Measurements from ENCODE around the gene BEX4. TPM values are rescaled to one million over a fixed set of nuclear protein-coding genes. Genes with fewer than 3 reads are reported as not detected.

BEX4 gene
- total and polyA plus RNA-seq, 2 of the 8 experiments (the other 6 are each of a cell fraction or from before 2014, with no cell fraction given): 27.2 to 45.1 TPM

GRCh38 chrX:103248553-103248952 is 33.6 kb downstream of the BEX4 start:
- Histone ChIP-seq H3K27me3 (replicated peaks in 1 of 4; ENCODE audit: control insufficient read depth in 3 of 4, extremely low read depth in 1 of 4, insufficient read depth in 3 of 4, low read length in 3 of 4) (no peaks in the 10 kb centered on the region), H2BK15ac (ENCODE audit: low read length) (no peak overlapping the region), H3K9me3 (ENCODE audit: insufficient read depth in 2 of 2, low read depth in 1 of 2, low read length in 1 of 2) (no peaks in the 10 kb centered on the region), H3K4ac (replicated peaks; ENCODE audit: insufficient read length, low read depth, low read length) (no peak overlapping the region), H3K79me2 (ENCODE audit: control insufficient read depth in 1 of 2, insufficient read depth in 2 of 2, low read length in 2 of 2) (peaks cover 0 to 11% of the 10 kb centered on the region in 2 experiments; a peak in 2 of 4 replicates), H3K9ac (replicated peaks in 1 of 4; ENCODE audit: extremely low read depth in 1 of 4, low read depth in 3 of 4, low read length in 3 of 4) (no peak overlapping the region), H3K18ac (ENCODE audit: extremely low read depth, low read length) (no peak overlapping the region), H3K14ac (ENCODE audit: insufficient read length) (no peak overlapping the region), H4K20me1 (replicated peaks in 1 of 2; ENCODE audit: control insufficient read depth in 1 of 2, insufficient read depth in 2 of 2, low read length in 2 of 2) (no peaks in the 10 kb centered on the region), H3K4me2 (ENCODE audit: insufficient read depth in 1 of 2, low read depth in 2 of 2, low read length in 2 of 2) (no peak overlapping the region), H4K5ac (ENCODE audit: insufficient read length, low read depth, low read length) (no peak overlapping the region), H2BK5ac (ENCODE audit: low read depth, low read length) (no peak overlapping the region), H2AK5ac (ENCODE audit: low read depth, low read length) (no peak overlapping the region), H2BK120ac (replicated peaks; ENCODE audit: low read depth, low read length) (no peak overlapping the region), H3K27ac (ENCODE audit: low read depth, low read length) (no peak overlapping the region), H3K79me1 (ENCODE audit: low read depth, low read length) (no peaks in the 10 kb centered on the region), H3K56ac (replicated peaks; ENCODE audit: insufficient read length, low read depth, low read length) (no peak overlapping the region), H2BK12ac (ENCODE audit: low read depth, low read length) (no peak overlapping the region), H2BK20ac (ENCODE audit: low read length) (no peak overlapping the region), H3K36me3 (ENCODE audit: control insufficient read depth in 2 of 4, insufficient read depth in 4 of 4, low read length in 3 of 4) (peaks cover 0 to 13% (median 6%) of the 10 kb centered on the region in 4 experiments; a peak in 5 of 8 replicates), H4K91ac (replicated peaks; ENCODE audit: insufficient read length, low read length) (no peak overlapping the region), H3K4me3 (ENCODE audit: extremely low read depth in 1 of 4, insufficient read depth in 2 of 4, low read depth in 3 of 4, low read length in 4 of 4) (no peak overlapping the region), H4K8ac (ENCODE audit: extremely low read depth, insufficient read depth, low read length) (no peak overlapping the region), H3K23ac (ENCODE audit: insufficient read length) (no peak overlapping the region), H3K23me2 (ENCODE audit: low read depth, low read length) (no peaks in the 10 kb centered on the region), H3K4me1 (replicated peaks in 1 of 4; ENCODE audit: control insufficient read depth in 3 of 4, insufficient read depth in 4 of 4, low read length in 3 of 4) (peaks cover 0 to 3% (median 0%) of the 10 kb centered on the region in 4 experiments; a peak in 2 of 7 replicates), H2AFZ (ENCODE audit: low read length) (no peak overlapping the region)
- no peak for DNase-seq (ENCODE audit: low read depth in 1 of 2, low spot score in 2 of 2)
- TF ChIP-seq SP1 (IDR thresholded peaks at IDR 0.05; ENCODE audit: low read depth, low read length) (no peak), RAD21 (IDR thresholded peaks at IDR 0.05 in 1 of 2, conservative IDR thresholded peaks at IDR 0.05 in 1 of 2; ENCODE audit: low read depth in 2 of 2, low read length in 2 of 2) (peak; percentile 20 to 25; a peak in 2 of 4 replicates), ASH2L (IDR thresholded peaks at IDR 0.05; ENCODE audit: low read length) (no peak), SP2 (IDR thresholded peaks at IDR 0.05; ENCODE audit: low read length) (no peak), CTCF (IDR thresholded peaks at IDR 0.05; ENCODE audit: control extremely low read depth in 1 of 3, insufficient read depth in 1 of 3, low read depth in 1 of 3, low read length in 3 of 3) (peak in 1 of 3 experiments; percentile 12; a peak in 1 of 4 replicates)
- POLR2A ChIA-PET (ENCODE audit: partially characterized antibody): no interaction called here
- CTCF ChIA-PET (ENCODE audit: partially characterized antibody): interaction anchor here (0.7 to 1.0 kb wide), 5 partner anchors 17 to 121 kb away, joined by 3 to 8 read pairs (median 3); no protein-coding TSS in a partner anchor
- FAIRE-seq: no peak

All from H1 (cell line).